HEK293 (cell line): ENCODE results near the gene NPFF.

Experiments
- KLF10 ChIP-seq: fragments of 450-650 bp; IDR thresholded peaks from 2 replicates; pipeline ENCODE4 v1.5.1; 2018; ENCODE audit warnings: missing biosample characterization, mild to moderate bottlenecking, missing genetic modification characterization
- SETDB1 ChIP-seq: IDR thresholded peaks from one replicate; pipeline ENCODE4 v1.6.1; 2017; ENCODE audit warnings: mild to moderate bottlenecking, low read length, moderate library complexity, mixed read lengths; ENCODE audit not compliant: insufficient read length
- ZBTB1 ChIP-seq: fragments of 450-650 bp; formaldehyde crosslinking; IDR thresholded peaks from 2 replicates; pipeline ENCODE4 v1.5.1; 2016; ENCODE audit warnings: missing biosample characterization, missing genetic modification characterization
- ZBTB49 ChIP-seq: fragments of 450-650 bp; formaldehyde crosslinking; IDR thresholded peaks from 2 replicates; pipeline ENCODE4 v1.5.1; 2016; ENCODE audit warnings: missing biosample characterization, missing genetic modification characterization, low read depth
- ZFP3 ChIP-seq: fragments of 450-650 bp; formaldehyde crosslinking; IDR thresholded peaks from 2 replicates; pipeline ENCODE4 v1.5.1; 2016; ENCODE audit warnings: low read depth, missing biosample characterization, missing genetic modification characterization
- ZNF2 ChIP-seq: fragments of 450-650 bp; formaldehyde crosslinking; IDR thresholded peaks from 2 replicates; pipeline ENCODE4 v1.5.1; 2016; ENCODE audit warnings: missing biosample characterization, missing genetic modification characterization
- ZNF239 ChIP-seq: fragments of 450-650 bp; formaldehyde crosslinking; IDR thresholded peaks from 2 replicates; pipeline ENCODE4 v1.5.1; 2016; ENCODE audit warnings: missing biosample characterization, missing genetic modification characterization
- ZNF704 ChIP-seq: fragments of 450-650 bp; formaldehyde crosslinking; IDR thresholded peaks from 2 replicates; pipeline ENCODE4 v1.5.1; 2016; ENCODE audit warnings: missing biosample characterization, missing genetic modification characterization
- ZNF747 ChIP-seq: fragments of 450-650 bp; formaldehyde crosslinking; IDR thresholded peaks from 2 replicates; pipeline ENCODE4 v1.5.1; 2016; ENCODE audit warnings: missing biosample characterization, missing genetic modification characterization
- TF ChIP-seq, protein P1 (sequence below): fragments of 450-650 bp; formaldehyde crosslinking; IDR thresholded peaks from 2 replicates; pipeline ENCODE4 v1.5.1; 2016; ENCODE audit warnings: missing biosample characterization, missing genetic modification characterization
- TF ChIP-seq, protein P2 (sequence below): fragments of 450-650 bp; formaldehyde crosslinking; IDR thresholded peaks from 2 replicates; pipeline ENCODE4 v1.5.1; 2016; ENCODE audit warnings: missing biosample characterization, missing genetic modification characterization

DNA sequence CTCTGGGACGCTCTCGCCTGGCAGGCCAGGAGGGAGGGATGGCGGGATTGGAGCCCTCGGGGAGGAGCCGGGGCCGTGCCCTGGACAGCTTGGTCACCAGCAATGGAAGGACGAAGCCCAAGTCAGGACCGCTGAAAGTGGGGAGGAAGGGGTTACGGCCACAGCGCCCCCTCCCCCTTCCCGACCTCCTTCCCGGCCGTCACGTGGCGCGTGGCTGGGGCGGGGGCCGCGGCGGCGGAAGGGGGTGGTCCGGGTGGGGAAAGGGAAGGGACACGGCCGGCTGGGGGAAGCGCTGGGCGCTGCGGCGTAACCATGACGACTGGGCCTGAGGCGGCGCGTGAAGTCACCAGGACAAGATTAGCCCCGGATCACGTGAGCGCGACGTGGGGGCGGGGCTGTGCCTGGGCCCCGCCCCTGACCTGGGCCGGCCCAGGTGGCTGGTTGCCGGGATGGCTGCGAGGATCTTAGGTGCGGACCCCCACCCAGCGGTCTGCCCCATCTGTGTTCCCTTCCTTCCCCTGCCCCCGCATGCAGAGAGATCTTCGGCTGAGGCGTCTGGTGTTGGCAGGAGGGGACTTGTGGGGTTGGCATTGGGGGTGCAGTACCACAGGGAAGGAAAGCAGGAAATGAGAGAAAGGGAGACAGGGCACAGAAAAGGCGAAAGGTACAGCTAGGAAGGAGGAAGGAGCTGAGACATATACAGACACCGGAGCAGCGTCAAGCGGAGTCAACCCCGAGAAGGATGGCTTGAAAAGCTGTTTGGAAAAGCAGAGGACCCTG lies 14.3 kb downstream of the NPFF start:
- TF ChIP-seq, protein P1, sequence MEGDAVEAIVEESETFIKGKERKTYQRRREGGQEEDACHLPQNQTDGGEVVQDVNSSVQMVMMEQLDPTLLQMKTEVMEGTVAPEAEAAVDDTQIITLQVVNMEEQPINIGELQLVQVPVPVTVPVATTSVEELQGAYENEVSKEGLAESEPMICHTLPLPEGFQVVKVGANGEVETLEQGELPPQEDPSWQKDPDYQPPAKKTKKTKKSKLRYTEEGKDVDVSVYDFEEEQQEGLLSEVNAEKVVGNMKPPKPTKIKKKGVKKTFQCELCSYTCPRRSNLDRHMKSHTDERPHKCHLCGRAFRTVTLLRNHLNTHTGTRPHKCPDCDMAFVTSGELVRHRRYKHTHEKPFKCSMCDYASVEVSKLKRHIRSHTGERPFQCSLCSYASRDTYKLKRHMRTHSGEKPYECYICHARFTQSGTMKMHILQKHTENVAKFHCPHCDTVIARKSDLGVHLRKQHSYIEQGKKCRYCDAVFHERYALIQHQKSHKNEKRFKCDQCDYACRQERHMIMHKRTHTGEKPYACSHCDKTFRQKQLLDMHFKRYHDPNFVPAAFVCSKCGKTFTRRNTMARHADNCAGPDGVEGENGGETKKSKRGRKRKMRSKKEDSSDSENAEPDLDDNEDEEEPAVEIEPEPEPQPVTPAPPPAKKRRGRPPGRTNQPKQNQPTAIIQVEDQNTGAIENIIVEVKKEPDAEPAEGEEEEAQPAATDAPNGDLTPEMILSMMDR (tag by site-specific recombination), result 0 out of 2 replicates have a peak, but pooled peaks have one; percentile 13
- TF ChIP-seq SETDB1, result no peak
- no peak for TF ChIP-seq ZNF2 (tag by site-specific recombination)
- no peak for TF ChIP-seq ZFP3 (tag by site-specific recombination)
- no peak for TF ChIP-seq ZNF747 (tag by site-specific recombination)
- TF ChIP-seq, protein P2, sequence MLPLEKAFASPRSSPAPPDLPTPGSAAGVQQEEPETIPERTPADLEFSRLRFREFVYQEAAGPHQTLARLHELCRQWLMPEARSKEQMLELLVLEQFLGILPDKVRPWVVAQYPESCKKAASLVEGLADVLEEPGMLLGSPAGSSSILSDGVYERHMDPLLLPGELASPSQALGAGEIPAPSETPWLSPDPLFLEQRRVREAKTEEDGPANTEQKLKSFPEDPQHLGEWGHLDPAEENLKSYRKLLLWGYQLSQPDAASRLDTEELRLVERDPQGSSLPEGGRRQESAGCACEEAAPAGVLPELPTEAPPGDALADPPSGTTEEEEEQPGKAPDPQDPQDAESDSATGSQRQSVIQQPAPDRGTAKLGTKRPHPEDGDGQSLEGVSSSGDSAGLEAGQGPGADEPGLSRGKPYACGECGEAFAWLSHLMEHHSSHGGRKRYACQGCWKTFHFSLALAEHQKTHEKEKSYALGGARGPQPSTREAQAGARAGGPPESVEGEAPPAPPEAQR, result no peak
- no peak for TF ChIP-seq ZNF239 (tag by site-specific recombination)
- TF ChIP-seq ZBTB1, result no peak
- no peak for TF ChIP-seq ZBTB49 (tag by site-specific recombination)
- TF ChIP-seq KLF10 (tag by site-specific recombination), result peak; percentile 51; the same call in 1 of the 2 replicates
- no peak for TF ChIP-seq ZNF704 (tag by site-specific recombination)
